Thymus (tissue), 11 donors: ENCODE data around the gene MFSD12. TPM values are rescaled to one million over a fixed set of nuclear protein-coding genes. Genes with fewer than 3 reads are reported as not detected.

Source experiments
- DNase-seq, 9 donors: peaks; one replicate each; pipeline ENCODE4 v3.0.0-alpha.2; 2013; ENCODE audit warnings: low spot score in 9 of 9, low read depth in 6 of 9, missing footprints in 1 of 9
- H3K27ac ChIP-seq, 2 donors: one replicate each; pipeline ENCODE4 v1.5.1; 2013; ENCODE audit warnings: control low read depth in 1 of 2, low read depth in 1 of 2, low read length in 1 of 2, mild to moderate bottlenecking in 1 of 2, moderate library complexity in 1 of 2
- H3K27me3 ChIP-seq, 2 donors: one replicate each; pipeline ENCODE4 v1.5.1; 2013; ENCODE audit warnings: low read length in 1 of 2; ENCODE audit not compliant: control insufficient read depth in 2 of 2, insufficient read depth in 1 of 2
- H3K36me3 ChIP-seq, 2 donors: one replicate each; pipeline ENCODE4 v1.5.1; 2013; ENCODE audit warnings: low read length in 1 of 2, mild to moderate bottlenecking in 1 of 2, moderate library complexity in 1 of 2; ENCODE audit not compliant: control insufficient read depth in 2 of 2, insufficient read depth in 2 of 2
- H3K4me1 ChIP-seq, 2 donors: one replicate each; pipeline ENCODE4 v1.5.1; 2013; ENCODE audit warnings: low read length in 2 of 2; ENCODE audit not compliant: control insufficient read depth in 2 of 2, insufficient read depth in 2 of 2
- H3K4me3 ChIP-seq, 2 donors: one replicate each; pipeline ENCODE4 v1.5.1; 2013; ENCODE audit warnings: low read length in 2 of 2, control low read depth in 1 of 2, mild to moderate bottlenecking in 1 of 2
- H3K9me3 ChIP-seq, 2 donors: one replicate each; pipeline ENCODE4 v1.5.1; 2013; ENCODE audit warnings: low read length in 1 of 2, mild to moderate bottlenecking in 1 of 2; ENCODE audit not compliant: control insufficient read depth in 2 of 2, insufficient read depth in 1 of 2
- WGBS: extraction: QIAGEN DNeasy Blood & Tissue Kit; methylation state at CpG from one replicate; pipeline ENCODE4 v1.1.7; 2013; 5-methylcytosine and 5-hydroxymethylcytosine counted together
- polyA plus RNA-seq: library from polyadenylated mRNA; stranded (reverse); fragments of 200-250 nt; gene quantifications from one replicate; pipeline ENCODE4 v1.2.3, GENCODE V29; 2013
- total RNA-seq: library from RNA; stranded (reverse); fragments of 120-200 nt; gene quantifications from one replicate; pipeline ENCODE4 v1.2.4, GENCODE V29; 2013
- donor health status: healthy.

The MFSD12 gene
- total and polyA plus RNA-seq, 2 donors: 47.5 to 76.0 TPM

DNA sequence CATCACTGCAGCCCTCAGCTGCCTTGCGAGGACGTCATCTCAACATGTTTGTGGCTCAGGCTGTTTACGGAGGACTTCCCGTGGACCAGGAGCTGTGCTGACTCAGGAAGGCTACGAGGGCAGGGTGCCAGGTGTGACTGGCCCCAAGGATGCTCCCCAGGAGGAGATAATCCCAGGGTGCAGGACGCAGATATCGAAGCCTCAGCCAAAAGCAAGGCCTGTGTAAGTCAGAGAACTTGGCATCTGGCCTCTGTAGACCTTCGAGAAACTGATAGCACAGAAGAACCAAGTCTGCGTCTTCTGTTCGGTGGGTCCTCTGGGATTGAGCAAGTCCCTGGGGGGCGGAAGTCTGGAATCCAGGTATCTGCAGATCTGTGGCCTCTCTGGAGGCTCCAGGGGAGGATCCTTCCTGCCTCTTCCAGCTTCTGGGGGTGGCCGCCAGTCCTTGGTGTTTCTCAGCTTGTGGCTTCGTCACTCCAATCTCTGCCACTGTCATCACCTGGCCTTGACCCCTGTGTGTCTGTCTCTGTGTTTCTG is 54.3 kb downstream of the MFSD12 start:
- no peak for DNase-seq
- Histone ChIP-seq H3K9me3 (peaks cover 1 to 2% of the 10 kb centered on the region in 2 donors), H3K4me1 (peaks cover 12 to 40% of the 10 kb centered on the region in 2 donors), H3K27ac (no peak overlapping the region), H3K27me3 (no peaks in the 10 kb centered on the region), H3K36me3 (peaks cover 0 to 3% of the 10 kb centered on the region in 2 donors), H3K4me3 (no peak overlapping the region)
- 94% methylated on average over 13 of the region's 13 CpGs for WGBS

- peaks cover 5 to 30% of the 10 kb centered on the region in 2 donors for H3K4me1 ChIP-seq
- H3K27ac ChIP-seq: no peak overlapping the region
- 97% methylated on average over 3 of the region's 3 CpGs for WGBS
- peaks cover 0 to under 1% of the 10 kb centered on the region in 2 donors for H3K36me3 ChIP-seq
- DNase-seq: no peak
- H3K4me3 ChIP-seq: no peak overlapping the region
- peaks cover 1 to 2% of the 10 kb centered on the region in 2 donors for H3K9me3 ChIP-seq
- no peaks in the 10 kb centered on the region for H3K27me3 ChIP-seq
Measured at GRCh38 chr19:3501780-3502179, 55.6 kb downstream of the MFSD12 start.

GRCh38 chr19:3500429-3501101 is 56.8 kb downstream of the MFSD12 start, which contains the start of gene DOHH:
TSS of gene DOHH (minus strand) at chr19:3500674. CDS start at chr19:3496814, 3,860 bp downstream.
- Histone ChIP-seq H3K9me3 (peaks cover 0 to 2% of the 10 kb centered on the region in 2 donors), H3K4me1 (peaks cover 5 to 25% of the 10 kb centered on the region in 2 donors), H3K27me3 (no peaks in the 10 kb centered on the region), H3K27ac (peak within 1 kb of the TSS; percentile 89), H3K4me3 (peak within 1 kb of the TSS; percentile 67 to 82), H3K36me3 (peaks cover 8 to 9% of the 10 kb centered on the region in 2 donors)
- DNase-seq: peak; percentile 92 to 99 (median 97)
- WGBS: under 1% methylated on average over 52 of the region's 52 CpGs

- Histone ChIP-seq H3K36me3 (peaks cover 13% of the 10 kb centered on the region in 2 donors), H3K4me3 (peak overlapping the region; percentile 67 to 82), H3K9me3 (peaks cover 0 to 2% of the 10 kb centered on the region in 2 donors), H3K27me3 (no peaks in the 10 kb centered on the region), H3K27ac (peak overlapping the region; percentile 2 to 89), H3K4me1 (peaks cover 5 to 19% of the 10 kb centered on the region in 2 donors)
- WGBS: 32% methylated on average over 18 of the region's 18 CpGs
- no peak for DNase-seq
Measured at GRCh38 chr19:3499738-3500428, 57.5 kb downstream of the MFSD12 start.

- Histone ChIP-seq H3K9me3 (peaks cover 0 to 2% of the 10 kb centered on the region in 2 donors), H3K36me3 (peaks cover 19 to 21% of the 10 kb centered on the region in 2 donors), H3K4me1 (peaks cover 10 to 27% of the 10 kb centered on the region in 2 donors), H3K4me3 (no peak overlapping the region), H3K27ac (no peak overlapping the region), H3K27me3 (no peaks in the 10 kb centered on the region)
- no peak for DNase-seq
- WGBS: 97% methylated on average over 5 of the region's 5 CpGs
Measured at GRCh38 chr19:3497757-3498520, 59.4 kb downstream of the MFSD12 start.

DNA sequence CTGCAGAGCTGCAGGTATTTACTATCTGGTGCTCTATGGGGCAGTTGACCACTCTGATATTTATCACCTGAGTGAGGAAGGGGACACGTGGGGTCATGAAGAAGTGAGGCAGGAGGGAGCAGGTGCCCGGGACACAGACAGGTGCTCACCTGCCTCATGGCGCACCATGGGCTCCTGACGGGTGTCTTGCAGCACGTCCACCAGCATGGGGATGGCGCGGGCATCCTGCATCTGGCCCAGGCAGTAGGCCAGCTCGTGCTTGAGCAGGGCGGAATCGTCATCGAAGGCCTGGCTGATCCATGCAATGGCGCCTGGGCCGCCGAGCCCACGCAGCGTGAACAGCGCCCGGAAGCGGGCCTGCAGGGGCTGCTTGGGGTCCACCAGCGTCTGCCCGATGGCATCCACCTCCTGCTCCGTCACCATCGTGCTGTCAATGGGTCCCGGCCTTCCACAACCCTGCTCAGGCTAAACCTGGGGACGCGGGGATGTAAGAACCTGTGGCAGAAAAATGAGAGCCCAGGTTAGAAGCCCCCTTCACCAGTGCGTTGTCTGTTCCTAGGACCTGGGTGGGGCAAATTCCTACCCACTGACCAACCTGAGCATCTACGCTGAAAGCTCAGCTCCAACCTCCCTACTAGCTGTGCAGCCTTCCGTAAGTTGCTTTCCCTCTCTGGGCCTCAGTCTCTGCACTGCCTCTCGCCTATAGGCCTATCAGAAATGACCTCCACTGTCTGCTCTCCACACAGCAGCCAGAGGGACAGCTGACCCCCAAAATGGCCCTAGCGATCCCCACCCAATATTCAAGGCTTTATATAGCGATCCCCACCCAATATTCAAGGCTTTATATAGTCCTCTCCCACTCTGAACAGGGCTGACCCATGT is 60.8 kb downstream of the MFSD12 start:
- Histone ChIP-seq H3K27me3 (no peaks in the 10 kb centered on the region), H3K9me3 (peaks cover 0 to 2% of the 10 kb centered on the region in 2 donors), H3K27ac (no peak overlapping the region), H3K4me3 (no peak overlapping the region), H3K4me1 (peaks cover 10 to 27% of the 10 kb centered on the region in 2 donors), H3K36me3 (peaks cover 27 to 33% of the 10 kb centered on the region in 2 donors)
- DNase-seq: no peak
- 98% methylated on average over 32 of the region's 32 CpGs for WGBS

DNA sequence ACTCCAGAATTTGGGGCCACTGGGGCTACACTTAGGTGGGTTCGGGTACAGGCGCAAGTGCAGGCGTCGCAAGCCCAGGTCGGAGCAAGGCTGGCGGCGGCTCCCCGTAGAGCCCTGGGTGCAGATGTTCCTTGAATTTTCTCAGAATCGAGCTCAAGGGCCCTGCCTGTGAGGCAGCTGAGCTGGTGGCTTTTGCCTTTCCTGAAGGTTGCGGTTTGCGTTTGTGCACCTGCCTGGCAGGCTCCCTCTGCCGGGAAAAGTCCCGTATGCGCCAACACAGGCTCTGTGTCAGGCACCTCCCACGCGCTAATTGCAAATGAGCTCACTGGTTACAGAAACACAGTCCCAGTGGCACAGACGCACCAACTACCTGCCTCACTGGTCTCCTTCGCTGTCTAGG is 62.8 kb downstream of the MFSD12 start:
- H3K27me3 ChIP-seq: no peaks in the 10 kb centered on the region
- H3K4me1 ChIP-seq: peaks cover 5 to 14% of the 10 kb centered on the region in 2 donors
- peak overlapping the region; percentile 53 to 86 for H3K27ac ChIP-seq
- WGBS: 55% methylated on average over 18 of the region's 18 CpGs
- H3K4me3 ChIP-seq: no peak overlapping the region
- H3K36me3 ChIP-seq: peaks cover 27 to 45% of the 10 kb centered on the region in 2 donors
- no peaks in the 10 kb centered on the region for H3K9me3 ChIP-seq
- peak in 4 of 9 donors; percentile 62 to 82 (median 66) for DNase-seq
